Endothelial cell of umbilical vein (primary cell): Measurements from ENCODE around the gene CTIF. TPM values are rescaled to one million over a fixed set of nuclear protein-coding genes. Genes with fewer than 3 reads are reported as not detected.
A peak's percentile ranks its signal among the peaks of the same experiment; 100 is the strongest.

Source experiments
- BruUV-seq: library from RNA; stranded (reverse); fragments of 400-500 nt; replicated peaks from 2 replicates; lab custom pipeline; 2021; lab: Mats Ljungman, UMichigan
- CTCF ChIA-PET: fragments of 300-600, 350-600 bp; sonication (Branson Sonifier 250); formaldehyde crosslinking; loops from one replicate; lab custom pipeline; 2021; ENCODE audit warnings: antibody characterized with exemption, inconsistent platforms; lab: Charles Lee
- POLR2A ChIA-PET: fragments of 300-600, 350-600 bp; sonication (Branson Sonifier 250); formaldehyde crosslinking; loops from one replicate; lab custom pipeline; 2021; ENCODE audit warnings: antibody characterized with exemption, inconsistent platforms; lab: Charles Lee
- DNase-seq: peaks from one replicate; pipeline ENCODE4 v3.0.0-alpha.2; 2011; ENCODE audit warnings: low read depth, low spot score
- FAIRE-seq: peaks from 2 replicates; lab custom pipeline; 2011; peaks lifted over from hg19 to GRCh38; lab: Jason Lieb, UNC
- H2AFZ ChIP-seq: 2 replicates; pipeline ENCODE4 v1.6.0; 2012; ENCODE audit warnings: low read depth, low read length, control low read depth, inconsistent platforms
- H3K27ac ChIP-seq: 2 replicates; pipeline ENCODE4 v1.5.1; 2011; ENCODE audit warnings: low read depth, mild to moderate bottlenecking, control low read depth, low read length, moderate library complexity; ENCODE audit not compliant: insufficient read depth
- H3K27me3 ChIP-seq, 2 experiments: 2 replicates each; pipeline versions ENCODE4 v1.6.0 to v1.6.1; 2011; ENCODE audit warnings: low read length in 2 of 2, mixed read lengths in 1 of 2; ENCODE audit not compliant: control insufficient read depth in 2 of 2, insufficient read depth in 2 of 2
- H3K36me3 ChIP-seq, 2 experiments: 2 replicates in 1 of 2; 3 replicates in 1 of 2; pipeline ENCODE4 v1.5.1; 2011; ENCODE audit warnings: low read length in 2 of 2, mild to moderate bottlenecking in 1 of 2, moderate library complexity in 1 of 2; ENCODE audit not compliant: control insufficient read depth in 2 of 2, insufficient read depth in 2 of 2; ENCODE audit errors: extremely low read depth in 1 of 2
- H3K4me1 ChIP-seq: 3 replicates; pipeline ENCODE4 v1.5.1; 2011; ENCODE audit warnings: mild to moderate bottlenecking, low read length; ENCODE audit not compliant: control insufficient read depth, insufficient read depth; ENCODE audit errors: extremely low read depth
- H3K4me2 ChIP-seq: 2 replicates; pipeline ENCODE4 v1.6.1; 2011; ENCODE audit warnings: low read length, control low read depth, mixed read lengths; ENCODE audit not compliant: insufficient read depth
- H3K4me3 ChIP-seq, 3 experiments: fragments of 200-600 bp in 1 of 3; sonication (generic), shearing (Covaris generic) in 1 of 3; replicated peaks in 1 of 3; 2 replicates each; pipeline ENCODE4 v1.5.1; 2011 to 2016; ENCODE audit warnings: control low read depth in 3 of 3, low read length in 3 of 3, mild to moderate bottlenecking in 2 of 3, inconsistent platforms in 1 of 3, low read depth in 1 of 3, moderate library complexity in 1 of 3; ENCODE audit not compliant: insufficient read depth in 1 of 3
- H3K79me2 ChIP-seq: 2 replicates; pipeline ENCODE4 v1.6.0; 2012; ENCODE audit warnings: low read length, inconsistent platforms; ENCODE audit not compliant: control insufficient read depth, insufficient read depth
- H3K9ac ChIP-seq: replicated peaks from 2 replicates; pipeline ENCODE3; 2011; ENCODE audit warnings: low read length, control low read depth; ENCODE audit not compliant: insufficient read depth; ENCODE audit errors: extremely low read depth
- H3K9me1 ChIP-seq: replicated peaks from 3 replicates; pipeline ENCODE4 v1.6.0; 2011; ENCODE audit warnings: mild to moderate bottlenecking, low read length; ENCODE audit not compliant: control insufficient read depth, insufficient read depth; ENCODE audit errors: extremely low read depth
- H3K9me3 ChIP-seq: replicated peaks from 2 replicates; pipeline ENCODE4 v1.5.1; 2012; ENCODE audit warnings: low read length, inconsistent platforms; ENCODE audit not compliant: control insufficient read depth, insufficient read depth
- H4K20me1 ChIP-seq: replicated peaks from 2 replicates; pipeline ENCODE3; 2011; ENCODE audit warnings: mild to moderate bottlenecking, low read length; ENCODE audit not compliant: control insufficient read depth, insufficient read depth; ENCODE audit errors: extremely low read depth
- CTCF ChIP-seq, 2 donors: IDR thresholded peaks; 1 replicate in 1 of 2; 2 replicates in 1 of 2; pipeline ENCODE4 v1.5.1; 2011; ENCODE audit warnings: low read length in 2 of 2, mild to moderate bottlenecking in 2 of 2, moderate library complexity in 2 of 2, control low read depth in 1 of 2, inconsistent platforms in 1 of 2, low read depth in 1 of 2; ENCODE audit not compliant: insufficient read depth in 1 of 2; ENCODE audit errors: extremely low read depth in 1 of 2
- EZH2 ChIP-seq: IDR thresholded peaks from 2 replicates; pipeline ENCODE4 v1.6.1; 2012; ENCODE audit warnings: borderline replicate concordance, low read depth, mild to moderate bottlenecking, moderate library complexity, low read length, inconsistent platforms; ENCODE audit not compliant: severe bottlenecking
- FOS ChIP-seq: IDR thresholded peaks from 2 replicates; pipeline ENCODE4 v1.6.1; 2011; ENCODE audit warnings: mild to moderate bottlenecking, low read length, moderate library complexity, borderline replicate concordance; ENCODE audit not compliant: insufficient read depth
- GATA2 ChIP-seq: IDR thresholded peaks from 2 replicates; pipeline ENCODE4 v1.7.0; 2011; ENCODE audit warnings: low read depth, mild to moderate bottlenecking, moderate library complexity, mixed read lengths, low read length; ENCODE audit not compliant: insufficient read length, insufficient read depth
- JUN ChIP-seq: IDR thresholded peaks from 2 replicates; pipeline ENCODE4 v1.6.1; 2011; ENCODE audit warnings: borderline replicate concordance, low read depth; ENCODE audit not compliant: insufficient read length, insufficient read depth
- MAX ChIP-seq: IDR thresholded peaks from 2 replicates; pipeline ENCODE4 v1.6.1; 2011; ENCODE audit not compliant: insufficient read depth, insufficient read length
- MYC ChIP-seq: IDR thresholded peaks from one replicate; pipeline ENCODE4 v1.6.1; 2011; ENCODE audit warnings: mild to moderate bottlenecking, low read depth, low read length
- POLR2A ChIP-seq: IDR thresholded peaks from 2 replicates; pipeline ENCODE4 v1.6.1; 2012; ENCODE audit warnings: low read depth, mild to moderate bottlenecking, control low read depth, low read length
- POLR2AphosphoS5 ChIP-seq: IDR thresholded peaks from 2 replicates; pipeline ENCODE4 v1.6.1; 2012; ENCODE audit warnings: low read depth, mild to moderate bottlenecking, control low read depth, low read length, moderate library complexity; ENCODE audit not compliant: insufficient read depth
- dilution Hi-C: fragments of 300-500 bp; cut with MboI; formaldehyde crosslinking; loops from one replicate; pipeline ENCODE4 v1.15.0; 2019; ENCODE audit warnings: low sequenced_read_pairs; ENCODE audit not compliant: extremely low pct_ligation_motif_present
- intact Hi-C: fragments of 100-400 bp; cut with micrococcal nuclease; formaldehyde crosslinking; loops from one replicate; pipeline ENCODE4 v1.10.0; 2022
- polyA plus RNA-seq, 4 experiments: library from polyadenylated mRNA; depleted of rRNA in 3 of 4; stranded (reverse) in 3 of 4; unstranded in 1 of 4; fragments of >200 nt; gene quantifications; 2 replicates each; pipeline versions ENCODE4 v1.2.1 to v1.2.3, GENCODE V29; 2011 to 2012; ENCODE audit warnings: missing spikeins in 1 of 4
- total RNA-seq: library from RNA; stranded (reverse); gene quantifications from 2 replicates; pipeline ENCODE4 v1.2.3, GENCODE V29; 2021

CTIF gene
- total and polyA plus RNA-seq, 2 donors (not counting 3 experiments of a cell fraction or from before 2014, with no cell fraction given) = 20.9 to 57.7 TPM

GRCh38 chr18:48709371-48710062 is 170.7 kb downstream of the CTIF start:
- peak; percentile 65 for DNase-seq
- ChIA-PET POLR2A (no interaction called here), CTCF (interaction anchor here (1.1 to 4.3 kb wide), 4 partner anchors 10 to 529 kb away, joined by 3 to 43 read pairs (median 4); no protein-coding TSS in a partner anchor)
- Histone ChIP-seq H2AFZ (no peak overlapping the region), H3K27me3 (no peaks in the 10 kb centered on the region), H3K36me3 (peaks cover 0 to 3% of the 10 kb centered on the region in 2 experiments), H3K4me1 (peaks cover 35% of the 10 kb centered on the region), H3K27ac (peak overlapping the region; percentile 44), H3K79me2 (no peaks in the 10 kb centered on the region), H3K9me1 (no peaks in the 10 kb centered on the region), H3K4me3 (no peak overlapping the region), H3K4me2 (no peak overlapping the region), H4K20me1 (no peaks in the 10 kb centered on the region), H3K9me3 (no peaks in the 10 kb centered on the region), H3K9ac (no peak overlapping the region)
- intact Hi-C loops (loop anchor here (1.0 kb wide), 1 partner anchor 34 kb away; no protein-coding TSS in a partner anchor), dilution Hi-C loops (no loop called here)
- peak; percentile 80 for FAIRE-seq
- TF ChIP-seq FOS (no peak), GATA2 (no peak), POLR2A (no peak), JUN (no peak), CTCF (IDR thresholded peaks at IDR 0.05; ENCODE audit: extremely low read depth in 1 of 2, insufficient read depth in 1 of 2, low read depth in 1 of 2, low read length in 2 of 2) (no peak), MAX (no peak), MYC (no peak), POLR2AphosphoS5 (no peak), EZH2 (no peak)
- no TSS peak for BruUV-seq
